ENCODE measurements around the gene FICD. TPM values are rescaled to one million over a fixed set of nuclear protein-coding genes. Genes with fewer than 3 reads are reported as not detected.
"Not testable (repeated sequence)": the region's sequence is repeated elsewhere in the genome, so short reads cannot be mapped to it uniquely, and the experiment has no call there.

Gene FICD
- total RNA-seq, 6 donors from 2014 or later = 6.5 to 15.3 (median 12.2) TPM

GRCh38 chr12:108482717-108483212, 32.3 kb upstream of the FICD start:
- WGBS, 2 donors = 59 to 73% methylated on average over 11 of the region's 11 CpGs
- Histone ChIP-seq H3K27me3 (no peaks in the 10 kb centered on the region), H3K4me1 (no peaks in the 10 kb centered on the region), H3K9me3 (peaks cover 0 to 2% (median 0%) of the 10 kb centered on the region in 4 donors), H3K27ac (no peak overlapping the region), H3K36me3 (no peaks in the 10 kb centered on the region), H3K4me3 (no peak overlapping the region)
- ATAC-seq (ENCODE audit: low FRiP score in 2 of 2) = no peak
- no peak for TF ChIP-seq CTCF (IDR thresholded peaks at IDR 0.05)
- TF ChIP-seq POLR2AphosphoS5 (IDR thresholded peaks at IDR 0.05) = no peak
- TF ChIP-seq EP300 (IDR thresholded peaks at IDR 0.05) = no peak
- no peak for TF ChIP-seq POLR2A (IDR thresholded peaks at IDR 0.05)
- DNase-seq = no peak

- Histone ChIP-seq H3K4me1 (no peaks in the 10 kb centered on the region), H3K36me3 (no peaks in the 10 kb centered on the region), H3K4me3 (no peak overlapping the region), H3K27ac (no peak overlapping the region), H3K9me3 (peaks cover 0 to 4% (median 0%) of the 10 kb centered on the region in 4 donors), H3K27me3 (no peaks in the 10 kb centered on the region)
- 67 to 74% methylated on average over 6 of the region's 6 CpGs for WGBS, 2 donors
- DNase-seq (no peak), ATAC-seq (ENCODE audit: low FRiP score in 2 of 2) (no peak)
- TF ChIP-seq POLR2AphosphoS5 (IDR thresholded peaks at IDR 0.05) (no peak), CTCF (IDR thresholded peaks at IDR 0.05) (no peak), EP300 (IDR thresholded peaks at IDR 0.05) (no peak), POLR2A (IDR thresholded peaks at IDR 0.05) (no peak)
Observed at GRCh38 chr12:108483213-108484059, 31.6 kb upstream of the FICD start.

GRCh38 chr12:108484431-108484830, 30.6 kb upstream of the FICD start:
- ATAC-seq (ENCODE audit: low FRiP score in 2 of 2) (no peak), DNase-seq (no peak)
- H3K36me3 ChIP-seq = no peaks in the 10 kb centered on the region
- H3K4me1 ChIP-seq = no peaks in the 10 kb centered on the region
- WGBS, 2 donors = 81 to 90% methylated on average over 2 of the region's 2 CpGs
- no peak overlapping the region for H3K27ac ChIP-seq
- H3K9me3 ChIP-seq = peaks cover 0 to 4% (median 0%) of the 10 kb centered on the region in 4 donors
- TF ChIP-seq CTCF (IDR thresholded peaks at IDR 0.05) = no peak
- TF ChIP-seq POLR2A (IDR thresholded peaks at IDR 0.05) = no peak
- TF ChIP-seq EP300 (IDR thresholded peaks at IDR 0.05) = no peak
- TF ChIP-seq POLR2AphosphoS5 (IDR thresholded peaks at IDR 0.05) = no peak
- H3K4me3 ChIP-seq = no peak overlapping the region
- no peaks in the 10 kb centered on the region for H3K27me3 ChIP-seq

- Histone ChIP-seq H3K4me3 (no peak overlapping the region), H3K27me3 (no peaks in the 10 kb centered on the region), H3K4me1 (no peaks in the 10 kb centered on the region), H3K27ac (no peak overlapping the region), H3K36me3 (no peaks in the 10 kb centered on the region), H3K9me3 (peaks cover 0 to 4% (median 0%) of the 10 kb centered on the region in 4 donors)
- WGBS, 2 donors = 68 to 76% methylated on average over 2 of the region's 2 CpGs
- no peak for DNase-seq
- no peak for TF ChIP-seq EP300 (IDR thresholded peaks at IDR 0.05)
- no peak for TF ChIP-seq POLR2AphosphoS5 (IDR thresholded peaks at IDR 0.05)
- TF ChIP-seq CTCF (IDR thresholded peaks at IDR 0.05) = no peak
- TF ChIP-seq POLR2A (IDR thresholded peaks at IDR 0.05) = no peak
- no peak for ATAC-seq (ENCODE audit: low FRiP score in 2 of 2)
Observed at GRCh38 chr12:108484845-108485244, 30.2 kb upstream of the FICD start.

- not testable (repeated sequence) for H3K36me3 ChIP-seq; H3K27me3 ChIP-seq; H3K4me3 ChIP-seq; H3K27ac ChIP-seq; ATAC-seq (ENCODE audit: low FRiP score in 2 of 2); H3K4me1 ChIP-seq; H3K9me3 ChIP-seq; DNase-seq
- WGBS, 2 donors = 70 to 79% methylated on average over 7 of the region's 7 CpGs
Observed at GRCh38 chr12:108485371-108485770, 29.7 kb upstream of the FICD start.

- not testable (repeated sequence) for DNase-seq; H3K27me3 ChIP-seq; H3K4me1 ChIP-seq; H3K4me3 ChIP-seq; H3K9me3 ChIP-seq; ATAC-seq (ENCODE audit: low FRiP score in 2 of 2); H3K36me3 ChIP-seq; H3K27ac ChIP-seq
- WGBS, 2 donors = 91 to 96% methylated on average over 4 of the region's 4 CpGs
Observed at GRCh38 chr12:108487029-108487428, 28.0 kb upstream of the FICD start.

Data from upper lobe of left lung (tissue), 6 donors.